Measurements from ENCODE around the gene CHRNA10.

DNA sequence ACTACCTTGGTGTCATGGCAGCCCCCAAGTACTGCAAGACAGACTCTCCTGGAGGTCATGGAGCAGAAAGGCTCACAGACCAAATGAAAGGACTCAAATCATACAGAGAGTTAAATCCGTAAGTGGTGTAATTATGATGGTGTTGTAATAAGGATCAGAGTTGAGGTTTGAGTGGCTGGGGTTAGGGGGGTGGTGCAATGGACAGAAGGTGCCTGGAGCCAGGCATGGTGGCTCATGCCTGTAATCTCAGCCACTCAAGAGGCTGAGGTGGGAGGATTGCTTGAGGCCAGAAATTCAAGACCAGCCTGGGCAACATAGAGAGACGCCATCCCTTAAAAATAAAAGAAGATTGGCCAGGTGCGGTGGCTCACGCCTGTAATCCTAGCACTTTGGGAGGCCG lies 48.1 kb downstream of the CHRNA10 start:
- TF ChIP-seq EZH2phosphoT487 (IDR thresholded peaks at IDR 0.05; ENCODE audit: borderline replicate concordance) (no peak), ATF3 (IDR thresholded peaks at IDR 0.05) (no peak), POLR2A (IDR thresholded peaks at IDR 0.05; ENCODE audit: borderline replicate concordance, extremely low read depth, insufficient read depth, insufficient read length) (no peak)

Data from HCT116 (cell line).